Effector CD4-positive, alpha-beta T cell (primary cell): ENCODE results near the gene NXPE4.

Experiments used
- DNase-seq: peaks from one replicate; pipeline ENCODE4 v3.0.0-alpha.2; 2020

NXPE4 gene

DNA sequence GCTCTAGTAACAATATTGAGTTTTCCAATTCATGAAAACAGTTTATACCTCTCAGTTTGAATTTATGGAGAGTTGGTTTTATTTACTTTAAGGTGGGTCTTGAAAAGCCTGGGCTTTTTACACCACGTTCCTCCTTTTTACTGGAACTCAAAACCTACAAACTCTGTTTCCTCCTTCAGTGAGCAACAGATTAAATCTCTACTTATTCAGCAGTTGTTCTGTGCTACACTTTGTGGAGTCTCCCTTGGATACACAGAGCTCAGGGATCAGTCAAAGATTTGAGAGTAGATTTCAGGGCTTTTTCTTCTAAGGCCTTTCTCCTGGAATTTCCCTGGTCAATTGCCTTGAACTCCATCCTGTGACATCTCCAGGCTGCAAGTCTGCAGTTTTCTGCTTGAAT lies 39.5 kb downstream of the NXPE4 start:
- DNase-seq = no peak

DNA sequence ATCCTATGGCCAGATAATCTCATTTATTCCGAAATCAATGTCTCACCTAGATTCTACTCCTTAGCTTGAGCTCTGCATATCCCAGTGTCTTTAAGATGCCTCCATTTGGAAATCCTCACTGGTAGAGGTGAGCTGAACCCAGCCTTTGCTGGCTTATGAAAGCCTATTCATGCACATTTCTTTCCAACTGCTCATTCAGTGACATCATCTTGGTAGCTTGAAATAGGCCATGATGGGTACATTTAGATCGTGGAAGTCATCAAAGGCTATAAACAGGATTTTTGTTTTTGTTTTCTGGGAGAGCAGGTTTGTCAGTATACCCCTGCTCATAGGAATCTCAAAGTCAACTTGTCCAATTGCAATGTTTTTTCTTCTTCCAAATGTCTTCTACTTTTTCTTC lies 41.9 kb downstream of the NXPE4 start:
- no peak for DNase-seq

DNA sequence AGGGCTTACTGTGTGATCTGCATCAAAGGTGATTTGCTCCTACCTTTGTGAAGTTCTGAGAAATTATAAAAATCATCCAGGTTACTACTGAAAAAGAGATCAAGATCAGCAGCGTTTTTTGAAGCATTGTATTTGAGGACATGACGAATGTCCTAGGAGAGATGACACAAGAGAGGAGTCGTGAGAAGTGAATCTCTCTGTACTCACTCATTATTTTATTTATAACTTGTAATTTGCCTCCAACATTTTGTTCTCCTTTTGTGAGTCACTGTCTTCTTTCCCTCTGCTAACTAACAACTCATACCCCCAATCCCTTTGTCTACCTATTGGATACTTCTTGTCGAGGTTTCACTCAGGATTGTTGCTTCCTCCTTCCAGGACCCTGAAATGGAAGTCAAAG lies 44.5 kb downstream of the NXPE4 start:
- no peak for DNase-seq

DNA sequence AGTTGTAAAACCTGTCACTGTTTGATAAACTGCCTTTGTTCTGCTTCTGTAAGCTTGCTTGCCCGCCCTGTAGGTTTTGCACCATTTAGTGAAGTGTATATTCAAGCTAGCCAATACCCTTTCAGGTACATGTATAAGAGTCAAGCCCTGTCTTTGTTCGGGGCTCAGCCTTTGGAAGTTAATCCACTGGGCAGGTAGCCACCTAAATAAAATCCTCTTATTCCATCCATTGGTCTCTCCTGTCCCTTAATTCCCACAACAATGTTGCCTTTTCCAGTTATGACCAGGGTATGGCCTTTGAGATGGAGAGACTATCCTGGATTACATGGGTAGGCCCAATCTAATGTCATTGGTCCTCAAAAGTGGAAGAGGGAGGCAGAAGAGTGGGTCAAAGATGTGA lies 69.9 kb downstream of the NXPE4 start:
- no peak for DNase-seq

DNA sequence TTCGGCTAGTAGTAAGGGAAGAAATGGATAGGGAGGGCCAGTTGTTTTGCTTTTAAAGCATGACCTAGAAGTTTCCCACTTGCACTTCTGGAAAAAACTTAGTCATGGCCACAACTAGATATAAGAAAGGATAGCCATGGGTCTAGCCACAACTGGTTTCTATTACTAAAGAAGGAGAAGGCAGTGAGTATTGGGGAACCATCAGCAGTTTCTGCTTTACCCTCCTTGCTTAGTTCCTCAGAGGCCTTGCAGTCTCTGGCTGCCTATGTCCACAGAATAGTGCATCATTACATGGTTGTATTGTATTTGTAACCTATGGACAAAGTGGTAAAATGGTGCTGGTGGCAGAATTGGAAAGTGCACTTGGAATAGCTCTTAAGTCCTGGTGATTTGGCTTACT lies 71.5 kb downstream of the NXPE4 start:
- DNase-seq = no peak

DNA sequence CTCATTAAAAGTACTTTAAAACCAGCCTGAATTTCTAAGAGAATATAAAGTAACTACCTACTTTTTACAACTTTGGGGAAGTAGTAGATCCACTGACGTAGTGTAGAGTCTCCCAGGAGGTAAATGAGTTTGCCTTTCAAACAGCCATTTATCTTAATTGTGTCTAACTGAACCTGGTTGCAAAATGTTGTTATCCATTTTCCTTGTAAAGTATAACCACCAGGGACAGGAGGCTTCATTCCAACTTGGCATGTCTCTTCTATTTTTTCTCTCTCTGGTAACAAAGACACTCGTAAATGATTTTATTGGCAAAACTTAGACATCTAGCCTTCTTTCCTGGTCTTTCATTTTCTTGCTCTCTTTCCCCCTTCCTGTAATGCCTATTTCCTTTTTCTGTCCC lies 72.8 kb downstream of the NXPE4 start:
- no peak for DNase-seq
